Psoas muscle (tissue), 8 donors: Measurements from ENCODE around the gene CTXN2. TPM values are rescaled to one million over a fixed set of nuclear protein-coding genes. Genes with fewer than 3 reads are reported as not detected.

Experiments
- ATAC-seq, 4 donors: fragments of 200-7000 bp; cut with Tn5 transposase; one replicate each; pipeline ENCODE4 v1.9.1; 2020; ENCODE audit warnings: moderate library complexity in 3 of 4, mild to moderate bottlenecking in 2 of 4
- DNase-seq, 2 donors: peaks; one replicate each; pipeline ENCODE4 v3.0.0-alpha.2; 2020
- H3K27ac ChIP-seq: fragments of 200-600 bp; one replicate; pipeline ENCODE4 v1.8.0; 2022
- H3K27me3 ChIP-seq, 3 donors: fragments of 200-600 bp in 1 of 3; one replicate each; pipeline versions ENCODE4 v1.6.1 to v1.8.0; 2013 to 2022; ENCODE audit warnings: low read length in 2 of 3, mild to moderate bottlenecking in 2 of 3, moderate library complexity in 1 of 3; ENCODE audit not compliant: insufficient read depth in 3 of 3
- H3K36me3 ChIP-seq, 2 donors: fragments of 200-600 bp in 1 of 2; one replicate each; pipeline versions ENCODE4 v1.6.1 to v1.8.0; 2013 to 2022; ENCODE audit warnings: low read depth in 1 of 2, mild to moderate bottlenecking in 1 of 2, moderate library complexity in 1 of 2; ENCODE audit not compliant: insufficient read depth in 1 of 2
- H3K4me1 ChIP-seq: fragments of 200-600 bp; one replicate; pipeline ENCODE4 v1.8.0; 2022
- H3K4me3 ChIP-seq: fragments of 200-600 bp; one replicate; pipeline ENCODE4 v1.8.0; 2022; ENCODE audit warnings: mild to moderate bottlenecking
- H3K9me3 ChIP-seq: fragments of 200-600 bp; one replicate; pipeline ENCODE4 v1.8.0; 2022
- WGBS, 3 donors: extraction: QIAGEN DNeasy Blood & Tissue Kit; methylation state at CpG; one replicate each; pipeline versions ENCODE4 v1.1.6 to v1.1.7; 2013; 5-methylcytosine and 5-hydroxymethylcytosine counted together
- intact Hi-C, 2 donors: fragments of 100-400 bp; cut with DNase I; formaldehyde crosslinking; loops; one replicate each; pipeline versions ENCODE4 v1.11.0 to v1.14.2; 2022
- polyA plus RNA-seq, 3 donors: library from polyadenylated mRNA; stranded (reverse); fragments of 200-250 nt; gene quantifications; one replicate each; pipeline ENCODE4 v1.2.3, GENCODE V29; 2013
- total RNA-seq, 4 donors: library from RNA; stranded (reverse); fragmentation: NEBNext Ultra II Directional in 2 of 4; extraction: Animal tissue kit (Norgen Biotek cat#: 25700) in 2 of 4; gene quantifications; one replicate each; pipeline versions ENCODE4 v1.2.1 to v1.2.4, GENCODE V29; 2021 to 2023
- TF ChIP-seq, protein P1 (sequence below): fragments of 200-600 bp; IDR thresholded peaks from one replicate; pipeline ENCODE4 v1.8.0; 2022; ENCODE audit warnings: antibody characterized with exemption
- donor health status: healthy with polysubstance abuse.
- donor health status: DM: no; HTN: no; CAD: no; lungs with moderate emphysema.
- donor health status: Bipolar disorder and iron deficiency.
- donor health status: healthy.
- donor health status: DM: yes; HTN: yes; CAD: no.
- donor health status: DM: no; HTN: no; CAD: no.
- donor health status: DM: no; HTN: no; CAD: no.
- donor health status: DM: yes; HTN: yes; CAD: no.

Gene CTXN2
- total and polyA plus RNA-seq, 7 donors: not detected

DNA sequence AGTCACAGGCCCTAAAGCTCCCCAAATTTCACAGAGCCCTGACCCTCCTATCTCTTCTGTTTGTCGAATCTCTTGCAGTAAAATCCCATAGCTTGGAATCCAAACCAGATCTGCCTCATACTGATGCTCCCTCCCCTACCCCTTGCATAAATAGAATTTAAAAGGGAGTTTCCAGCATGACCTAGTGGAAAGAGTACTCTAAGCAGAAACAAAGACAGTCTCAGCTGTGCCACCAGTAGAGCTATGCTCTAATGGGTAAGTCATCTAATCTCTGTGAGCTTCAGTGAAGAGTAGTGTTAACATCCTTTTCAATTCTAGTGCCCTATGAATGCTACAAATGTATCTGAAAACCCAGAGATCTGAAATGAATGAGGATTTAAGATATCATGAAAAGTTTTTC is 10.6 kb downstream of the CTXN2 start:
- no peaks in the 10 kb centered on the region for H3K36me3 ChIP-seq
- no peak overlapping the region for H3K4me3 ChIP-seq
- ATAC-seq (no peak), DNase-seq (no peak)
- TF ChIP-seq, protein P1, sequence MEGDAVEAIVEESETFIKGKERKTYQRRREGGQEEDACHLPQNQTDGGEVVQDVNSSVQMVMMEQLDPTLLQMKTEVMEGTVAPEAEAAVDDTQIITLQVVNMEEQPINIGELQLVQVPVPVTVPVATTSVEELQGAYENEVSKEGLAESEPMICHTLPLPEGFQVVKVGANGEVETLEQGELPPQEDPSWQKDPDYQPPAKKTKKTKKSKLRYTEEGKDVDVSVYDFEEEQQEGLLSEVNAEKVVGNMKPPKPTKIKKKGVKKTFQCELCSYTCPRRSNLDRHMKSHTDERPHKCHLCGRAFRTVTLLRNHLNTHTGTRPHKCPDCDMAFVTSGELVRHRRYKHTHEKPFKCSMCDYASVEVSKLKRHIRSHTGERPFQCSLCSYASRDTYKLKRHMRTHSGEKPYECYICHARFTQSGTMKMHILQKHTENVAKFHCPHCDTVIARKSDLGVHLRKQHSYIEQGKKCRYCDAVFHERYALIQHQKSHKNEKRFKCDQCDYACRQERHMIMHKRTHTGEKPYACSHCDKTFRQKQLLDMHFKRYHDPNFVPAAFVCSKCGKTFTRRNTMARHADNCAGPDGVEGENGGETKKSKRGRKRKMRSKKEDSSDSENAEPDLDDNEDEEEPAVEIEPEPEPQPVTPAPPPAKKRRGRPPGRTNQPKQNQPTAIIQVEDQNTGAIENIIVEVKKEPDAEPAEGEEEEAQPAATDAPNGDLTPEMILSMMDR: no peak
- no peaks in the 10 kb centered on the region for H3K27me3 ChIP-seq
- no peaks in the 10 kb centered on the region for H3K4me1 ChIP-seq
- H3K9me3 ChIP-seq: no peaks in the 10 kb centered on the region
- WGBS, 3 donors: 65 to 76% (median 74%) methylated on average over 1 of the region's 1 CpG
- intact Hi-C loops: no loop called here
- no peak overlapping the region for H3K27ac ChIP-seq

- WGBS, 3 donors: 82 to 88% (median 82%) methylated on average over 1 of the region's 1 CpG
- no peaks in the 10 kb centered on the region for H3K27me3 ChIP-seq
- no peak within 1 kb of the TSS for H3K27ac ChIP-seq
- H3K36me3 ChIP-seq: no peaks in the 10 kb centered on the region
- H3K4me3 ChIP-seq: no peak within 1 kb of the TSS
- no peaks in the 10 kb centered on the region for H3K9me3 ChIP-seq
- intact Hi-C loops: no loop called here
- ATAC-seq (no peak), DNase-seq (no peak)
- H3K4me1 ChIP-seq: no peaks in the 10 kb centered on the region
- TF ChIP-seq, protein P1: no peak
These were observed 14.5 kb downstream of the CTXN2 start, which contains the start of gene SLC12A1 for GRCh38 chr15:48205981-48206380. Gene SLC12A1, plus strand, starts transcription at chr15:48206302. Its CDS starts 1,418 bp downstream, at chr15:48207720.

- 22 to 33% (median 31%) methylated on average over 1 of the region's 1 CpG for WGBS, 3 donors
- ATAC-seq (no peak), DNase-seq (no peak)
- intact Hi-C loops: no loop called here
- no peaks in the 10 kb centered on the region for H3K9me3 ChIP-seq
- H3K27ac ChIP-seq: no peak overlapping the region
- no peak overlapping the region for H3K4me3 ChIP-seq
- H3K4me1 ChIP-seq: no peaks in the 10 kb centered on the region
- H3K27me3 ChIP-seq: peaks cover 0 to 5% (median 0%) of the 10 kb centered on the region in 3 donors
- H3K36me3 ChIP-seq: no peaks in the 10 kb centered on the region
- TF ChIP-seq, protein P1: no peak
These were observed 29.8 kb downstream of the CTXN2 start for GRCh38 chr15:48221261-48221660.

DNA sequence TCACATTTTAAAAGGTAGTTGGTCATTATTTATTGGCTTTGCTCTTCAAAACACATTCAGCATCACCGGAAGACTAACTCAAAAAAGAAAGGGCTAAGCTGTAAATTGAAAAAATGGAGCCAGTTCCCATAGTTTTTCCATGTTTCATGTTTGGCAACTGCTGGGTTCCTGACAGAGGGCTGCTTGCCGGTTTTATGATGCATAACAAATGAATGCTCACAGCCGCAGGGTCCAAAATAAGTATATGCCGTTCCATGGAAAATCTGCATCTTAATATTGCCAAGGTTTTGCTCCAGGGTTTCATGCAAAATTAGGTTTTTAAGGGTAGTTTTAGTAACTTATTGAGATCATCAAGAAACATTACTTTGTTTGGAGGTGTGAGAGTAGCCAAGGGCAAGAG is 30.4 kb downstream of the CTXN2 start:
- Histone ChIP-seq H3K36me3 (no peaks in the 10 kb centered on the region), H3K4me1 (no peaks in the 10 kb centered on the region), H3K27me3 (peaks cover 0 to 7% (median 0%) of the 10 kb centered on the region in 3 donors), H3K27ac (no peak overlapping the region), H3K9me3 (no peaks in the 10 kb centered on the region), H3K4me3 (no peak overlapping the region)
- ATAC-seq: no peak
- 21 to 25% (median 23%) methylated on average over 4 of the region's 4 CpGs for WGBS, 3 donors
- intact Hi-C loops: no loop called here
- no peak for DNase-seq
- TF ChIP-seq, protein P1: no peak

GRCh38 chr15:48222627-48223026 is 31.2 kb downstream of the CTXN2 start:
- Histone ChIP-seq H3K27ac (no peak overlapping the region), H3K9me3 (no peaks in the 10 kb centered on the region), H3K36me3 (no peaks in the 10 kb centered on the region), H3K27me3 (peaks cover 0 to 7% (median 0%) of the 10 kb centered on the region in 3 donors), H3K4me3 (no peak overlapping the region), H3K4me1 (no peaks in the 10 kb centered on the region)
- ATAC-seq (no peak), DNase-seq (no peak)
- TF ChIP-seq, protein P1: no peak
- intact Hi-C loops: no loop called here
- 4 to 18% (median 15%) methylated on average over 1 of the region's 1 CpG for whole genome bisulfite sequencing, 3 donors
